T-helper 22 cell (primary cell): ENCODE results near the gene TARS2.

ENCODE experiments used
- DNase-seq: peaks from one replicate; pipeline ENCODE4 v3.0.0-alpha.2; 2020; ENCODE audit warnings: low read depth

The TARS2 gene

GRCh38 chr1:150507912-150508864, 21.0 kb downstream of the TARS2 start, which contains the start of gene ECM1:
Gene ECM1 (plus strand): TSS chr1:150508109. CDS start chr1:150508210, 101 bp downstream.
- DNase-seq, result no peak

GRCh38 chr1:150508982-150509381, 21.8 kb downstream of the TARS2 start:
- DNase-seq, result no peak

- DNase-seq, result no peak
Observed at GRCh38 chr1:150511551-150511950, 24.3 kb downstream of the TARS2 start.

GRCh38 chr1:150511985-150512660, 24.9 kb downstream of the TARS2 start:
- DNase-seq, result no peak

GRCh38 chr1:150512846-150513245, 25.6 kb downstream of the TARS2 start:
- no peak for DNase-seq

- DNase-seq, result no peak
Observed at GRCh38 chr1:150513351-150513791, 26.2 kb downstream of the TARS2 start.

GRCh38 chr1:150514260-150514659, 27.0 kb downstream of the TARS2 start:
- DNase-seq, result no peak

- DNase-seq, result no peak
Observed at GRCh38 chr1:150514913-150515327, 27.7 kb downstream of the TARS2 start.

- peak; percentile 85 for DNase-seq
Observed at GRCh38 chr1:150515328-150516049, 28.3 kb downstream of the TARS2 start, which contains the start of gene FALEC. Gene FALEC (plus strand): TSS chr1:150515752.

GRCh38 chr1:150516050-150516591, 28.9 kb downstream of the TARS2 start:
- no peak for DNase-seq

- DNase-seq, result no peak
Observed at GRCh38 chr1:150516616-150517015, 29.4 kb downstream of the TARS2 start.

- no peak for DNase-seq
Observed at GRCh38 chr1:150521196-150521968, 34.2 kb downstream of the TARS2 start.

- DNase-seq, result no peak
Observed at GRCh38 chr1:150525348-150525747, 38.1 kb downstream of the TARS2 start.

- no peak for DNase-seq
Observed at GRCh38 chr1:150528196-150528595, 41.0 kb downstream of the TARS2 start.

- no peak for DNase-seq
Observed at GRCh38 chr1:150529017-150529416, 41.8 kb downstream of the TARS2 start.

GRCh38 chr1:150530491-150531159, 43.4 kb downstream of the TARS2 start:
- no peak for DNase-seq

GRCh38 chr1:150532860-150533259, 45.6 kb downstream of the TARS2 start:
- no peak for DNase-seq

GRCh38 chr1:150534002-150534401, 46.8 kb downstream of the TARS2 start:
- DNase-seq, result no peak

- DNase-seq, result no peak
Observed at GRCh38 chr1:150535511-150536287, 48.5 kb downstream of the TARS2 start.
